HG03378 (cell line): ENCODE results near the gene LARGE1.

Experiments
- ATAC-seq: cut with Tn5 transposase; IDR thresholded peaks from one replicate; pipeline ENCODE4 v1.9.1; 2021; ENCODE audit warnings: mild to moderate bottlenecking, moderate library complexity; ENCODE audit not compliant: unreplicated experiment

LARGE1 gene

DNA sequence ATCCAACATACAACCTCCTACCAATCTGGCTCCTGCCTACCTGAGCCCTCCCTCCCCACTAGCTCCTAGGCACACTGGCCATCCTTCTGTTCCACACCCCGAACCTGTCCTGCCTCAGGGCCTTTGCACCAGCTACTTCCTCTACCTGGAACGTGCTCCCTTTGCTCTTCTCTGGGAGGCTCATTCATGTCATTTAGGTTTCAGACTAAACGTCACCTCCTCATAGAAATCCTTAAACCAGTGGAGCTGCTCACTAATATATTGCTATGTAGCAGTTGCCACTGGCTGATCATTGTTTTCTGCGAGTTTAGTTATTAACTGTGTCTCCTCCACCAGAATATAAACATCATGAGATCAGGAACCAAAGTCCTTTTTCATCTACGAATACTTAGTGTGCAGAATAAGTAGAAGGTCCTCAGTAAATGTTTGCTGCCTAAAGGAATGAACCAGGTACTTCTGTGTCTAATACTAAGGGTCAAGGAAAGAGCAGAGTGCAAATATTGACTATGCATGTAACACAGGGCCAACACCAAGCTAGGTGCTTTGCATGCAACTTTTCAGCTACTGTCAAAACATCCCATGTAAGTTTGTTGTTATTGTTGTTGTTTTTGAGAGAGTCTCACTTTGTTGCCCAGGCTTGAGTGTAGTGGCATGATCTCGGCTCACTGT is 584.5 kb downstream of the LARGE1 start:
- ATAC-seq, result no peak

DNA sequence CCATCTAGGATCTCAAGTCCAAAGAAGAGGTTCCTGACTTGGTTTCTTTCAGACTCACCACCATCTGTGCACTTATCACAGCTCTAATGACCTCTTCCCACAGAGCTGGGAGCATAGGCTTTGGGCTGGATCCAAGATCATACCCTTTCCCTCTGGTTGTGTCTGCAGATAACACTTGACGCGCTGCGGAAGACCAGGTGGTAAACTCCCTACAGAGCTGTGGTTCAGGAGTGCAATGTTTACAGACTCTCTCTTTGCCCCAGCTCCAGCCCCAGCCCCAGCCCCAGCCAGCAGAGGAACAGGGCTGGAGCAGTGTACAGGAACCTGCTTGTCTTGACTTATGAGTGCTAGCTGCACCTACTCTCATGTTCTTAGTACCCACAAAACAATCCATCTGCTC is 587.7 kb downstream of the LARGE1 start:
- no peak for ATAC-seq

DNA sequence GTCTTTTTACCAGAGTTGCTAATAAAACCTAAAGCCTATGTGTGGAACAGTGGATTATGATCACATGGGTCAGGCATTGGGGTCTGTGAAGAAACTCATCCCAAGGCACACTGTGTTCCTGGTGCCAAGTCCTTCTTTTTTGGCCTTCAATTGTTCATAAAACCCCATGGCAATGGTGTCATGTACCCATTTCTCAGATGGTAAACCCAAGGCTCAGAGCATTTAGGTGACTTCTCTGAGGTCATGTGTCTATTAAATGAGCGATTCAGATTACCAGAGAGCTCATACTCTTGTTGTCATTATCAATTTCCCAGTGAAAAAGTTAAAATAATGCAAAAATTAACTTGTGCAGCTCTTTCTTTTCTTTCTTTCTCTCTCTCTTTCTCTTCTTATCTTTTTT is 589.3 kb downstream of the LARGE1 start:
- no peak for ATAC-seq

DNA sequence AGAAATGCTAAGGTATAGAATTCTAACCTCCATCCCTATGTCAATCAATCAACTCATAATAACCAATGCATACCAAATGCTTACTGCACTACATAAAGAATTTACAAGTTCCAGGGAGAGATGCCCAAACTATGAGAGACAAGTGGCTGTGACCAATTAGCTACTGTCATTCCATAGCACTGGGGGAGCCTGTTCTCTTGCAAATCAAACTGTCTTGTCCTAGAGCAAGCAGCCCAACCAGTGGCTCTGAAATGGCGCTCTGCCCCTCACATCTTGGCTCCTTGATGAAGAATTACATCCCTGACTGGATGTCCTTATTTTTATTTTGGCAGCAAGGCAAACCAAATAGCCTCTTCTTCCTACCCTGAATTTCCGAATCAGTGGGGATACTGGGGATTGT is 589.7 kb downstream of the LARGE1 start:
- no peak for ATAC-seq

DNA sequence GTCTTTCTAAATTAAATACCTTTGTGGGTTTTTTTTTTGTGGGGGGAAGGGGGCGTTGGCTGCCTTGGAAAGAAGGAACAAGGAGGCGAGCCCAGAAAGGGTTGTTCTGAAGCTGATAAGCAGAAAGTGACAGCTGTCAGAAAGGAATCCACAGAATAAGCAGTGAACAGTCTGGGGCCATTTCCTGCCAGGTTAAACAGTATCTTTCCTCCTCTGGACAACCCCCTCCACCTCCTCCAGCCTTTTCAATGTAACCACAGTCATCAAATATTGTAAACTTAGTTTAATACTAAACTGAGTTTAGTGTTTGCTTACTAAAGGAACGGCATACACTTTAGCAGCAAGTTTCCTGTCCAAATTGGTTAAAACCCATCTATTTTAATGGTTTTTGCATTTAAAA is 590.9 kb downstream of the LARGE1 start:
- ATAC-seq, result no peak

DNA sequence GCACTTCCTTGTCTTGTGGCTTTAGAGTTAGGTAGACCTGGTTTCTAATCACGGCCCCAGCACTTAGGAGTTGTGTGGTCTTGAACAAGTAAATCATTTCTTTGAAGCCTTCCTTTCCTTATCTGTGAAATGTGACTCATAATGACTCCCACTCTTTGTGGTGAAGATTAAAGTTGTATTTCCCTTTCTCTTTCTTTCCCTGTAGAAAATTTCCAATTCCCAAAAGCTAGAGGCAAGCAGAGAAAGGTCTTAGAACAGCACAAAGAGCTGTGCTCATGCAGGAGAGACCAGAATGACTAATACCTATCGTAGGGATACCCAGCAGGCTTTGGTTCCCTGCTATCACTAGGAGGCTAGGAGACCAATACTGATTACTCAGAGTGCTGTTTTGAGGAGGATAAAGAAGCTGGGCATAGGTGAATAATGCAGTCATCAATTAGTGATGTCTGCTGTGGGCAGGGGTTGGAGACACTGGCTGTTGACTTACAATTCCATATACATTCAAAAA is 591.4 kb downstream of the LARGE1 start:
- no peak for ATAC-seq

DNA sequence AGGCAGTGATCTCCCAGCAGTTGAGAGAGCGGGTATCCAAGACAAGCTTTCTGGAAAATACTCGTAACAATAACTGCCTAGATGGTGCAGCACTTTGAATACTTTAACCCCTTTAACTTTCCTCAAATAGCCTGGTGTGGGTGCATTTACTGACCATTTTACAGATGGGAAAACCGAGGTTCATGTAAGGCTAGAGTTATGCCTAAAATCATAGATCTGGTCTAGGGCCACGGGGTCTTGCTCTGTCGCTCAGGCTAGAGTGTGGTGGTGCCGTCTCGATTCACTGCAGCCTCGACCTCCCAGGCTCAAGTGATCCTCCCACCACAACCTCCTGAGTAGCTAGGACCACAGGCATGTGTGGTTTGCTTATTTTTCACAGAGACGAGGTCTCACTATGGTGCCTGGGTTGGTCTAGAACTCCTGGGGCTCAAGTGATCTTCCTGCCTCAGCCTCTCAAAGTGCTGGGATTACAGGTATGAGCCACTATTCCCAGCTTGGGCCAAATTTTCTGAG is 592.9 kb downstream of the LARGE1 start:
- no peak for ATAC-seq

DNA sequence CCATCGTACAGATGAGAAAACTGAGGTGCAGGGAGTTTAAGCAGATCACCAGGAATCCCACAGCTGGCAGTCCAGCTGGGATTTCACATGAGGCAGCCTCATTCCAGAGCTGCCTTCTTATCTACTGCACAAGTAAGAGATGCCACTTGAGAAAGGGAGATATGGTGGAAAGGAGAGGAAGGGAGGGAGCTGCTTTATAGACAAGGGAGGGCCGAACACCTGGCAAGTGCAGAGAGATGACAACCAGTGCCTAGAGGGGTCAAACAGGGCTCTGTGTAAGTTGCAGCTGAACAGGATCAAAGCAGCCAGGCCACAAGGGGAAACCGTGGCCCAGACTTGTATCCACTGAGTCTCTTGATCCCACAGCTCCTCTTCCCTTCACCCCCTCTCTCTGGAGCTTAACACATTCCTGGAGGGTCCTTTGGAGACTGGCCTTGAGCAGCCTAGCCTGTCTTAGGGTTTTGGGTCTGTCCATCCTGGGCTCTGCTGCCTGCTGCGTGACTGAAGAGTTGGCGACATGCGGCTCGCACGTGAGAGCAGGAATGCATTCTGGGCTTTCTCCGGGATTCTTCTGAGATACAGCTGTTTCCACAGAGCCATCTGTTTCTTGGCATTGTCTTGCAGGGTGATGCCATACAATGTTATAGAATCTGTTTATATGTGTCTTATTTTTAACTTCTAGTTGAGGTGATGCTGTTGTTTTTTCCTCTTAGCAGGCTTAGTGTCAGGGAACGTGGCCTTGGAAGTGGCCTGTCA is 593.6 kb downstream of the LARGE1 start:
- no peak for ATAC-seq

DNA sequence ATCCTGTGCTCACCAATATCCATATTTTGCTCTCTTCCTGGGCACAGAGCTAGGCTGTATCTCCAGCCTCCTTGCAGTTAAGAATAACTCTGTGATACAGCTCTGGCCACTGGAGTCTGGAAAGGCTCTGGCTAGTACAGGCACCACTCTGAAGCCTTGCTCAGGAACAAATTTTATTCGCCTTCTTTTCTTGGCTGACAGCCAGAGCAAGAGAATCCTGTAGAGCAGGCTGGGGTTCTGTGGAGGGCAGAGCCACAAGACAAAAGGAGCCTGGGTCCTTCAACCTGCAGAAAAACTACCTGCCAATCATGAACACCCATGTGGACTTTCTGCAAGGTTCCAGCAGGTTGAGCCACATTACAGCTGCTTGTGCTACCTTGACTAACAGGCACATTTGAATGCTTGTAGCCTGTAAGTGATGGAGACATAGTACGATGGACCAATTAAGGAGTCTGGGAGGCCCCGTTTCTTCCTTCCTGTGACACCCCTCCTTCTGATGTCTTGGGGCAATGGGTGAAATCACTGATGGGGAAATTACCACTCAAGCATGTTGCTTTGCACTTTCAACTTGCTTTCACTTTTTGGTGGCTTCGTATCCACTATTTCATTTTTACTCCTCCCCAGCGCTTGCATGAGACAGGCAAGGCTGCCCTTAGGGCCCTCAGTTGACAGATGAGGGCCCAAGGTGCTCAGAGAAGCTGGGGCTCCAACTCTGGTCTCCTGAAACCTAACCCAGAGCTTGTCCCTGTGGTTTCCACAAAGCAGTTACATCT is 594.9 kb downstream of the LARGE1 start:
- no peak for ATAC-seq

DNA sequence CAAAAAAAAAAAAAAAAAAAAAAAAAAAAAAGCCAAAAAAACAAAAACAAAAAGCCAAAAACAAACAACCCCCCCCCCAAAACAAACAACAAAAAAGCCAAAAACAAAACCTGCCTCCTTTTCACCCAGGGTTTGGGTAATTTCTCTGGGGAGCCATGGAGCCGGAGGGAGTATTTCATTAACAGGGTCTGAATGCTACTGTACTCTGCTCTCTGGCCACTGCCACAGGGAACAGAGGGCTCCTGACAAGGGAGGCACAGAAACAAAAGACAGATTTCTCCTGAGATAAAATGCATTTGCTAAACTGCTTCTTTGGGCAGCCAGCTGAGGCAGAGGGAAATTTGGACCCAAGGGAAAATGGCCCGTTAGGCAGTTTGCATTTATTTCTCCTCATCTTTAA is 596.0 kb downstream of the LARGE1 start:
- ATAC-seq, result no peak

DNA sequence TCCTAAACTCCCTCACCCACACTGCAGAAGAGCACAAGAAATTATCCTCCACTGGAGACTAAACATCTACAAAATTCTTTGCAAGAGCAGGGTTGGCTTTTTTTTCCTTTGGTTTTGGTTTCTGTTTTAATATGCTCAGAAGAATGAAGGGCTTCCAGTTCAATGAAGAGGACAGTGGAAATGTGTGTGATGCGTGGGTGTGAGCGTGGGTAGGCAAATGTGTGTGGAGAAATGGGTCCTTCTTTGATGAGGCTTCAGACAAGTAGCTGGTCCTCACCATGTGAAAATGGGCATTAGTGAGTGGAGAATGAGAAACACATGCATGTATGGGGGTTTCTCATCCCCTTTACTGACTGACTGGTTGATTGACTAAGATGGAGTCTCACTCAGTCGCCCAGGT is 598.8 kb downstream of the LARGE1 start:
- no peak for ATAC-seq

DNA sequence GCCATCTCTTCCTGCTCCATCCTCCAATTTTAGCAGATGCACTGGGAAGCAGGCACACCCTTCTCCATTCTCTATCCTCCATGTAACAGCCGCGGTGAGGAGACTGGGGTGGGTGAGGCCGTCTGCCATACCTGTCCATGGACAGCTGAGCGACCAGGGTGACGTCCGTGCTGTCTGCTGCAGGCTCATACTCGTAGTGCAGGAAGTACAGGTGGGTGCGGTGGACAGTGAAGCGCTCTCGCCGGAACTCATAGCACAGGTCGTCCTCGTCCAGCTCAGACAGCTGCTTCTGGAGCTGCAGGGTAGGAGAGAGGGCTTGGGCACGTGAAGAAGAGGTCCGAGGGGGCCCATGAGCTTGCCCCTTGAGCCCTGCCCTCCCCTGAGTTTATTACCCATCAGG is 604.3 kb downstream of the LARGE1 start:
- no peak for ATAC-seq

DNA sequence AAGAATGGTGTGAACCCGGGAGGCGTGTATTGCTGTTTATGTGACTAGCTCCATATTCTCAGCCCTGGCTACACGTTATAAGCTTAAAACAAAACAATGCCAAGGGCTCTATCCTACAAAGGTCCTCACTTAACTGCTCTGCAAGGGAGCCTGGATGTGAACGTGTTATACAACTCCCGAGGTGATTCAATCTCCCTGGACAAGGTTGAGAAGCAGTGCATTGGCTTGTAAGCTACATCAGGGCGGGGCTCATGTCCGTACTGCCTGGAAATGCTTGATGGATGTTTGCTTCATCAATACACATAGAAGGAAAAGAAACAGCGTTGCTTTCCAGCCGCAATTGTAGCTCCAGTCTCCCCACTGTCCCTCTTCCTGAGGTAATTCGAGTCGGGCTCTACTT is 605.2 kb downstream of the LARGE1 start:
- ATAC-seq, result no peak

DNA sequence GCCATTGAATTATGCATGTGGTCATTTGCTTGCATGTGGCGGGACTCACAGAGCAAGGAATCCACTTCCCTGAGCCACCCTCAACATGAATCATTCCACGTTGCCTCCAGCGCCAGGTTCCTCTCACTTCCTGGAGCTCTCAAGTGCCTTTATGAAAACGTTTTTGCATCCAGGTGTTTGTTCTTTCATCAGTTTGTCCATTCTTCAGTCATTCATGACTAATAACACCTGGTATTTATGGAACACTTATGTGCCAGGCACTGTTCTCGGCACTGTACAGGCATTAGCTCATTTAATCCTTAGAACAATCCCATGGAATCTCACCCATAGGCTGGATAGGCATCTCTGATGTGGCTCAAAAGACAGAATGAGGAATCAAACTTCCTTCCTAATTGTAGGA is 606.0 kb downstream of the LARGE1 start:
- ATAC-seq, result no peak

DNA sequence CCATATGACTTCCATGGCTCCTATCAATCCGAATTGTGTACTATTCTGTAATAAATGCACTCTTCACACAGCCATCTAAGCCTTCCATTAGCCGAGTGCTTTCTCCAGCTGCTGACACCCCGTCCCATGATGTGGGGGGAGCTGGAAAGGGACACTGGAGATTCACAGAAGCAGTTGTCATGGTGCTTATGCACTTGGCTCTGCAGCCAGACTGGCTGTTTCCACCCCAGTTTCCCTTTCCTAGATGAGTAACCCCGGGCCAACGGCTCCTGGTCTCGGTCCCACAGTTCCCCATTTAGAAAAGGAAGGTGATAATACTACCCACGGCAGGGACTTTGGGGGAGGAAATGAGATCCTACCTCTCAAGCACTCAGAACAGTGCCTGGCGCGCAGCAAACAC is 617.2 kb downstream of the LARGE1 start:
- no peak for ATAC-seq

DNA sequence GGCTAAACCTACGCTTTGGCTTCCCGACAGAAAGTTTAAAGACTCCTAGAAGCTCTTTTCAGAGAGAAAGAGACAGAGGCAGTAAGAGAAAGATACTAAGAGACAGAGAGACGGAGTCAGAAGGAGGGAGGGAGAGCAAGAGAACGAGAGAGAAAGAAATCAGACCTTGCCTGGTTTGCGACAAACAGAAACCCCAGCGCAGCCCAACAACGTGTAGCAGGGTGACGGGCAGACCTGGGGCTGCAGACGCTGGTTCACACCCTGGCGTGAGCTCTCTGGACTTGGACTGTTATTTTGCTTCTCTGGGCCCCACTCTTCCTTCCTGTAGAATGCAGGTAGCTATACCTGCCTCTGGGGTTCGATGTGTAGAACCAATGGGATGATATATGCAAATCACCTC is 617.7 kb downstream of the LARGE1 start:
- ATAC-seq, result no peak

DNA sequence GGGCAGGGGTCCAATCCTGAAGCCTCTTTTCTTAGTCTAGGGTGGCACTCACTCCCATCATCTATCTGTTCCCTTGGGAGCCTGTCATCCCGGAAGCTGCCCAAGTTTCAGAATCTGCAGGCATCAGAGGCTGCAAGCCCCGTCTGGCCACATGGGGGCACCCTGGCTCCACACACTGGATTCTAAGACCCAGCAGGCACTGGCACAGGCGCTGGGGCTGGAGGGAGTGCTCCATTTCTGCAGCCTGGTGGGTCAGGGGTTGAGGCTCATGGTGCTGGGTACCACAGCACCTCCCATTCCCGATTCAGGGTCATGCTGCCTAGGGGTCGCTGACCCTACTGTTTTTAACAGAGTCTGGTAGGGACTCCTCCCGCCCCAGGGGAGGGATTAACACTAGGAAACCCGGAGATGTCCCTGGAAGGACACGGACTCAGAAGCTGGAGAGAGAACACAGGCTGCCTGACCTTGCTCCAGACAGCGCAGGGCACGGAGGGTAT is 618.2 kb downstream of the LARGE1 start:
- ATAC-seq, result peak; percentile 41

DNA sequence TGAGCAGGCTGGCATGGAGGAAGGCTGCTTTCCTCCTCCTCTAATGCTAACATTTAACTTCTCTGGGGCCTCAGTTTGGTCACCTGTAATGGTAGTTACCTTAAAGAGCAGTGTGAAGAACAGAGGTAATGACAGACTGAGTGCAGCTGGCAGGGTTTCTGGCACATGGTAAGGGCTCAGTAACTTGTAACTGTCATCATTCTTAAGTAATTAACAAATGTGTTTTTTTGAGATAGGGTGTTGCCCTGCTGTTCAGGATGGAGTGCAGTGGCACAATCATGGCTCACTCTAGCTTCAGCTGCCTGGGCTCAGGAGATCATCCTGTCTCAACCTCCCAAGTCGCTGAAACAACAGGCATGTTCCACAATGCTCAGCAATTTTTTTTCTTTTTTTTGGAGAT is 620.1 kb downstream of the LARGE1 start:
- peak; percentile 7 for ATAC-seq

DNA sequence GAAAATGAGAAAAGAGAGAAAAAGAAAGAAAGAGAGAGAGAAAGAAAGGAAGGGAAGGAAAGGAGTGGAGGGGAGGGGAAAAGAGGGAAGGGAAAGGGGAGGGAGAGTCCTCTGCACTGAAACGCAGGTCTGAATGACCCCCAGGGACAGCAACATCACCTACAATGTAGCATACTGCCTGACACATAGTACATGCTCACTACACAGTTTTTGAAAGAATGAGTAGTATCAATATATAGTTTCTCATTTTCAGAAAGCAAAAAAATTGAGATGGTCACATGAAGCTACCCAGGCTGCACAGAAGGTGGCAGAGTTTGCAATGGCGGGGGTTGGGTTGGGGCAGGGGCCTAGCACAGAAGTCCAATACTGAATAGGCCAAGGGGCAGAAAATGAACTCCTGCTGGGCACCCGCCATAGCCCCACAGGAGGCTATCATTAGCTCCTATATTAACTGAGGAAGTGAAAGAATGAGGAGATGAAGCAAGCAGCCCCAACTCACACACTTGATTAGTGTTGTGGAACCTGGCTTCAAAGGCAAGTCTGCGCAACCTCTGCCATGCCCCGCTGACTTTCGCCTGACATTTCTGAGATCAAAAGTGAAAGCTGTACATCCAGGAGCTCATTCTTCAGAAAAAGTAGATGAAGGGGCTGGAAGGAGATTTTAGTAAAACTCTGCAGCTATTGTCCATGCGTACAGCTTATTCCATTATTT is 620.9 kb downstream of the LARGE1 start:
- ATAC-seq, result peak; percentile 91

DNA sequence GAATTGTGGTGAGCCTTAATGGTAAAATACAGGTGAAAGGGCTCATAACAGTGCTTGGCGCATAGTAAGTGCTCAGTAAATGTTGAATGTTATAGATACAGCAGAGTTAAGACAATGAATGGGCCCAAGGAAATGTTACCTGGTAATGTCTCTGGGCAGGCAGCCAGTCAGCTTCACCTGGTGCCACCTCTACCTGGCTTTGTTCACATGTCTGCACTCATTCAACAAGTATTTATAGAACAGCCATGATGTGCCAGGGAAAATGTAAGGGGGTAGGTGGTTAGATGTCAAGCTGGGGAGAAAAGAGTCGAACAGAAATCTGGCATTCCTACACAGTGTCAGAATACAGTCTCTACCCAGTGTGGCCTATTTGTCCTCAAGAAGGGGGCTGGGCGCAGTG is 623.3 kb downstream of the LARGE1 start:
- ATAC-seq, result no peak

DNA sequence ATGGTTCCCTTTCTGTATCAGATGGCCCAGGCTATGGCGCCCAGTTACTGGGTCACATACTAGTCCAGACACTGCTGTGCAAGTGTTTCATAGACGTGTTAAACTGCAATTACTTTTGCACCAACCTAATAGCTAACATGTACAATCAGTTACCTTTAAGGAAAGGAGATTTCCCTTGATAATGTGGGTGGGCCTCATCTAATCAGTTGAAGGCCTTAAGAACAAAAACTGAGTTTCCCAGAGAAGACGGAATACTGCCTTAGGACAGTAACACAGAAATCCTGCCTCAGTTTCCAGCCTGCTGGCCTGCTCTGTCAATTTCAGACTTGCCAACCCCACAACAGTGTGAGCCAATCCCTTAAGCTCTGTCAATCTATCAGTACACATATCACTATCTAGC is 632.2 kb downstream of the LARGE1 start:
- no peak for ATAC-seq
